HFFc6 (cell line): Measurements from ENCODE around the gene DDX3X. TPM values are rescaled to one million over a fixed set of nuclear protein-coding genes. Genes with fewer than 3 reads are reported as not detected.

Experiments used
- DNase-seq: peaks from one replicate; pipeline ENCODE4 v3.0.0-alpha.2; 2018
- H3K27ac Mint-ChIP-seq: 2 replicates; pipeline ENCODE4 v1.8.0; 2020; ENCODE audit warnings: mild to moderate bottlenecking, mixed read lengths
- H3K27me3 Mint-ChIP-seq: 2 replicates; pipeline ENCODE4 v1.8.0; 2021; ENCODE audit warnings: mild to moderate bottlenecking, moderate library complexity, mixed read lengths; ENCODE audit not compliant: insufficient read depth
- H3K36me3 Mint-ChIP-seq: 2 replicates; pipeline ENCODE4 v1.8.0; 2021; ENCODE audit warnings: low read depth, mixed read lengths
- H3K4me1 Mint-ChIP-seq: 2 replicates; pipeline ENCODE4 v1.8.0; 2020; ENCODE audit warnings: low read depth, mixed read lengths
- H3K4me3 Mint-ChIP-seq: 2 replicates; pipeline ENCODE4 v1.8.0; 2020; ENCODE audit warnings: mild to moderate bottlenecking, moderate library complexity, mixed read lengths
- H3K9me3 Mint-ChIP-seq: 2 replicates; pipeline ENCODE4 v1.8.0; 2020; ENCODE audit warnings: mild to moderate bottlenecking, mixed read lengths
- CTCF ChIP-seq: fragments of 200-600 bp; sonication (generic); IDR thresholded peaks from 2 replicates; pipeline ENCODE4 v1.5.0; 2021; ENCODE audit warnings: antibody characterized with exemption, mild to moderate bottlenecking
- total RNA-seq, 6 experiments: library from RNA; stranded (reverse); fragmentation: NEBNext Ultra II Directional; extraction: Animal tissue kit (Norgen Biotek cat#: 25700); gene quantifications; 2 replicates in 1 of 6; 3 replicates in 5 of 6; pipeline ENCODE4 v1.2.3, GENCODE V29; 2021

Gene DDX3X
- total RNA-seq, 6 experiments from 2014 or later = 186 to 228 (median 213) TPM

DNA sequence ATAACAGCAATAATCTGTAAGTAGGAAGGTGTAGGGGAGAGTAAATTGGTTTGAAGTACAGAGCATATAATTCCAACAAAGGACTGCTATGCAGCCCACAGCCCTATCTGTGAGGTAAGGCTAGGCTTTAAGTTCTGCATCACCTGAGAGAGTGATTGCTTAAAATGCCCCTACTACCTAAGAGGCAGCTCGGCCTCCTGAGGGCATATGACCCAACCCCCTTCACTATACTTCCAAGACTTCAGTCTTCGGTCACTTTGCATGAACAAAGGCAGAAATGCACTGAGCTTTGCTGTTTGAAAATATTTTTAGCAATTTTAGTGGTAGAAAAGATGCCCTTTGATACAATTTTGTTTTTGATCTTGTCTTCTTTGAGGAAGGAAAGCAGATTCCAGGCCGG is 4.9 kb upstream of the DDX3X start:
- no peak overlapping the region for H3K27ac Mint-ChIP-seq
- H3K27me3 Mint-ChIP-seq = peaks cover 5% of the 10 kb centered on the region
- 0 out of 2 replicates have a peak, but pooled peaks cover 2% of the 10 kb centered on the region for H3K36me3 Mint-ChIP-seq
- TF ChIP-seq CTCF = no peak
- no peak for DNase-seq
- H3K9me3 Mint-ChIP-seq = peaks cover under 1% of the 10 kb centered on the region; the same call in 1 of the 2 replicates
- no peak overlapping the region for H3K4me3 Mint-ChIP-seq
- H3K4me1 Mint-ChIP-seq = peaks cover 9% of the 10 kb centered on the region; the same call in 1 of the 2 replicates

GRCh38 chrX:41332005-41332404 is 2.0 kb upstream of the DDX3X start:
- TF ChIP-seq CTCF = no peak
- Mint-ChIP-seq H3K4me3 (peak overlapping the region; percentile 95), H3K4me1 (peaks cover 15% of the 10 kb centered on the region), H3K9me3 (peaks cover 5% of the 10 kb centered on the region; the same call in 1 of the 2 replicates), H3K27me3 (peaks cover 13% of the 10 kb centered on the region), H3K36me3 (peaks cover 20% of the 10 kb centered on the region), H3K27ac (peak overlapping the region; percentile 100; the same call in 1 of the 2 replicates)
- DNase-seq = no peak

GRCh38 chrX:41332408-41333002 is 1.5 kb upstream of the DDX3X start:
- H3K4me3 Mint-ChIP-seq = peak overlapping the region; percentile 95
- peaks cover 20% of the 10 kb centered on the region for H3K4me1 Mint-ChIP-seq
- DNase-seq = no peak
- no peak for TF ChIP-seq CTCF
- H3K27me3 Mint-ChIP-seq = peaks cover 13% of the 10 kb centered on the region
- H3K36me3 Mint-ChIP-seq = peaks cover 20% of the 10 kb centered on the region
- H3K27ac Mint-ChIP-seq = peak overlapping the region; percentile 100
- peaks cover 5% of the 10 kb centered on the region; the same call in 1 of the 2 replicates for H3K9me3 Mint-ChIP-seq

DNA sequence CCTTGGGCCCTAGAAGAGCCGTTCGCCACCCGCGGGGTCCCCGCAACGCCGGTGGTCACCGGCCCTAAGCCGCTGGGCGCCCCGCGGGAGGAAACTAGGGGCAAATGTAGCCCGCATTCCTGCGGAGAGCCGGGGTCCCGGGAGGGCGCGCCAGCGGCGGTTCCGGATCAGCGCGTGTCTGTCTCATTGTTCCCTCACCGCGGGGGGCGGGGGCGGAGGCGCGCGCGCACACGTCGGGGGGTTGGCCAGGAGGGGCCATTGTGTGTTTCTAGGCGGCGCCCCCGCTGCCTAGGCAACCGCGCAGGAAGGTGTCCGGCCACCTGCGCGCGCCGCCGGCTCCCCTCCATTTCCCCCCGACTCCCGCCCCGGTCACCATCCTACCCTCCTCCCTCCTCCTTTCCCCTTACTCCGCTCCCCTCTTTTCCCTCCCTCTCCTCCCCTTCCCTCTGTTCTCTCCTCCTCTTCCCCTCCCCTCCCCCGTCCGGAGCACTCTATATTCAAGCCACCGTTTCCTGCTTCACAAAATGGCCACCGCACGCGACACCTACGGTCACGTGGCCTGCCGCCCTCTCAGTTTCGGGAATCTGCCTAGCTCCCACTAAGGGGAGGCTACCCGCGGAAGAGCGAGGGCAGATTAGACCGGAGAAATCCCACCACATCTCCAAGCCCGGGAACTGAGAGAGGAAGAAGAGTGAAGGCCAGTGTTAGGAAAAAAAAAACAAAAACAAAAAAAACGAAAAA is 789 bp upstream of the DDX3X start:
- Mint-ChIP-seq H3K27me3 (peaks cover 13% of the 10 kb centered on the region), H3K4me3 (peak overlapping the region; percentile 95), H3K4me1 (peaks cover 27% of the 10 kb centered on the region), H3K36me3 (peaks cover 26% of the 10 kb centered on the region), H3K9me3 (peaks cover 5% of the 10 kb centered on the region; the same call in 1 of the 2 replicates), H3K27ac (peak overlapping the region; percentile 100)
- no peak for TF ChIP-seq CTCF
- DNase-seq = peak; percentile 71

DNA sequence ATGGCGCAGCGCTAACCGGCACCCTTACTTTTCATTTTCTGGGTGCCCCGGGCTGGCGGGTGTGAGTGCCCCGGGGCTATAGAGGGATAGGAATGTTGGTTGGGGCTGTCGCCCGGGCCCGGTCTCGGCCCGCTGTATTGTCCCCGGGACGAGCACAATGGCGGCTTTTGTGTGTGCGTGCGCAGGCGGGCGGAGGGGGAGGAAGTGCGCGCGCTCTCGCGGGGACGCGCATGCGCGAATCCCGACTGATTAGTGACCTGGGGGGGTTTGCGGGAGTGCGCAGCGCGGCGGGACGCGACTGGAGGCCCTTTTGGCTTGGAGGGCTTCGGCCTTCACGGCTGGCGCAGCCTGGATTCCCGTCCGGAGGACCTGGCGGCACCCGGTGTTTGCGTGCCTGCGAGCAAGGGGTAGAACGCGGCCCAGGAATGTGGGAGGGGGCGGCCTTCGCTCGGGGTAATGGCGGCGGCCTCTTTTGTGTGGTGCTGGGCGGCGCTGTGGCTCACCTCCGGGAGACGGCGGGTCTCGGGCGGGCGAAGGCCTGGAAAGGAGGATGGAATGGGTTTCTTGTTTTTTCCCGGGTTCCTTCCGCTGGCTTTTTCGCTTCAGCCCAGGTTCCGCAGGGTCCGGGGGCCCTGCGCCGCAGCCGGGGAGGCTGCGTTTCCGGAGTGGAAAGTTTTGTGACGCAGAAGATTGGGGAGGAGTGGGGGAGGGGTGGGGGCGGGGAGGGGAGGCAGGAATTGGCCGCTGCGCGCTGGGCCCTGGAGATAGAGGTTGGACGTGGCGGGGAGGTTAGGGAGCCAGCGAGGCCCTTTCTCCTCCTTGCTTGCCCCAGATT is 618 bp downstream of the DDX3X start:
- peaks cover 13% of the 10 kb centered on the region for H3K27me3 Mint-ChIP-seq

More for the DNA sequence above, 618 bp downstream of the DDX3X start:
- DNase-seq = peak; percentile 35
- TF ChIP-seq CTCF = no peak
- Mint-ChIP-seq H3K9me3 (peaks cover 5% of the 10 kb centered on the region; the same call in 1 of the 2 replicates), H3K36me3 (peaks cover 38% of the 10 kb centered on the region), H3K27ac (peak overlapping the region; percentile 100), H3K4me1 (peaks cover 41% of the 10 kb centered on the region), H3K4me3 (peak overlapping the region; percentile 95)
